Karpas-422 (cell line): ENCODE results near the gene JDP2. TPM values are rescaled to one million over a fixed set of nuclear protein-coding genes. Genes with fewer than 3 reads are reported as not detected.
A peak's percentile ranks its signal among the peaks of the same experiment; 100 is the strongest.

Source experiments
- DNase-seq: peaks from one replicate; pipeline ENCODE4 v3.0.0-alpha.2; 2015
- H2AFZ ChIP-seq: fragments of 200-600 bp; sonication (generic); 2 replicates; pipeline ENCODE4 v1.6.1; 2014; ENCODE audit warnings: antibody characterized with exemption, low read length, mixed read lengths
- H3K27ac ChIP-seq: fragments of 200-600 bp; sonication (generic); 2 replicates; pipeline ENCODE4 v1.5.1; 2014; ENCODE audit warnings: mild to moderate bottlenecking, low read length, moderate library complexity
- H3K27me3 ChIP-seq: fragments of 200-600 bp; sonication (generic); 2 replicates; pipeline ENCODE4 v1.6.1; 2014; ENCODE audit warnings: low read length, mixed read lengths
- H3K36me3 ChIP-seq: fragments of 200-600 bp; sonication (generic); 2 replicates; pipeline ENCODE4 v1.6.1; 2014; ENCODE audit warnings: low read length, mixed read lengths; ENCODE audit not compliant: insufficient read depth
- H3K4me1 ChIP-seq: fragments of 200-600 bp; sonication (generic); 2 replicates; pipeline ENCODE4 v1.6.1; 2014; ENCODE audit warnings: mild to moderate bottlenecking, low read length, mixed read lengths
- H3K4me2 ChIP-seq: fragments of 200-600 bp; sonication (generic); 2 replicates; pipeline ENCODE4 v1.6.1; 2014; ENCODE audit warnings: low read length, low read depth, mild to moderate bottlenecking; ENCODE audit not compliant: poor library complexity, severe bottlenecking
- H3K4me3 ChIP-seq: fragments of 200-600 bp; sonication (generic); 2 replicates; pipeline ENCODE4 v1.5.1; 2014; ENCODE audit warnings: mild to moderate bottlenecking, antibody characterized with exemption, low read length, mixed read lengths
- H3K79me2 ChIP-seq: fragments of 200-600 bp; sonication (generic); 2 replicates; pipeline ENCODE4 v1.6.1; 2014; ENCODE audit warnings: mild to moderate bottlenecking, low read length, mixed read lengths
- H3K9ac ChIP-seq: fragments of 200-600 bp; sonication (generic); 2 replicates; pipeline ENCODE4 v1.6.0; 2014; ENCODE audit warnings: low read length
- H3K9me2 ChIP-seq: fragments of 200-600 bp; sonication (generic), shearing (Covaris generic); replicated peaks from 2 replicates; pipeline ENCODE4 v1.6.0; 2014; ENCODE audit warnings: mild to moderate bottlenecking, low read length, moderate library complexity; ENCODE audit not compliant: insufficient read depth
- H3K9me3 ChIP-seq: fragments of 300-700, 200-600 bp; sonication (generic); 2 replicates; pipeline ENCODE4 v1.6.1; 2014; ENCODE audit warnings: low read length, mixed read lengths
- H4K20me1 ChIP-seq: fragments of 200-600 bp; sonication (generic); 2 replicates; pipeline ENCODE4 v1.6.1; 2014; ENCODE audit warnings: mild to moderate bottlenecking, antibody characterized with exemption, low read length, low read depth; ENCODE audit not compliant: insufficient read depth
- total RNA-seq: library from RNA; depleted of rRNA; stranded (reverse); fragments of >200 nt; shearing (Covaris generic); gene quantifications from 2 replicates; pipeline ENCODE4 v1.2.3, GENCODE V29; 2014; ENCODE audit warnings: low replicate concordance

JDP2 gene
- total RNA-seq, 1 experiment from 2014 or later: 8.4 TPM

- H3K9me3 ChIP-seq: no peaks in the 10 kb centered on the region
- 0 out of 2 replicates have a peak, but pooled peaks cover 3% of the 10 kb centered on the region for H4K20me1 ChIP-seq
- H3K27me3 ChIP-seq: no peaks in the 10 kb centered on the region
- no peak overlapping the region for H3K27ac ChIP-seq
- H3K9me2 ChIP-seq: no peaks in the 10 kb centered on the region
- no peak overlapping the region for H2AFZ ChIP-seq
- no peak for DNase-seq
- H3K36me3 ChIP-seq: no peaks in the 10 kb centered on the region
- H3K79me2 ChIP-seq: no peaks in the 10 kb centered on the region
- H3K9ac ChIP-seq: no peak overlapping the region
- H3K4me2 ChIP-seq: no peak overlapping the region
- H3K4me3 ChIP-seq: no peak overlapping the region
- H3K4me1 ChIP-seq: peaks cover 5% of the 10 kb centered on the region; the same call in 1 of the 2 replicates
Observed at GRCh38 chr14:75450381-75451276, 22.8 kb downstream of the JDP2 start.

GRCh38 chr14:75452324-75452723 is 24.5 kb downstream of the JDP2 start:
- Histone ChIP-seq H3K9me3 (no peaks in the 10 kb centered on the region), H3K79me2 (no peaks in the 10 kb centered on the region), H3K4me2 (no peak overlapping the region), H2AFZ (no peak overlapping the region), H3K4me3 (no peak overlapping the region), H4K20me1 (0 out of 2 replicates have a peak, but pooled peaks cover 5% of the 10 kb centered on the region), H3K36me3 (no peaks in the 10 kb centered on the region), H3K9ac (no peak overlapping the region), H3K27me3 (no peaks in the 10 kb centered on the region), H3K27ac (no peak overlapping the region), H3K4me1 (peaks cover 5% of the 10 kb centered on the region; the same call in 1 of the 2 replicates), H3K9me2 (no peaks in the 10 kb centered on the region)
- no peak for DNase-seq

- no peaks in the 10 kb centered on the region for H3K27me3 ChIP-seq
- H3K9me2 ChIP-seq: no peaks in the 10 kb centered on the region
- H3K27ac ChIP-seq: no peak overlapping the region
- H3K4me2 ChIP-seq: no peak overlapping the region
- no peak overlapping the region for H3K9ac ChIP-seq
- H2AFZ ChIP-seq: no peak overlapping the region
- H3K4me1 ChIP-seq: peaks cover 5% of the 10 kb centered on the region; the same call in 1 of the 2 replicates
- H4K20me1 ChIP-seq: 0 out of 2 replicates have a peak, but pooled peaks cover 5% of the 10 kb centered on the region
- no peaks in the 10 kb centered on the region for H3K36me3 ChIP-seq
- no peak for DNase-seq
- no peak overlapping the region for H3K4me3 ChIP-seq
- no peaks in the 10 kb centered on the region for H3K79me2 ChIP-seq
- no peaks in the 10 kb centered on the region for H3K9me3 ChIP-seq
Observed at GRCh38 chr14:75452900-75453816, 25.3 kb downstream of the JDP2 start.

GRCh38 chr14:75453817-75454434 is 26.1 kb downstream of the JDP2 start:
- Histone ChIP-seq H3K4me1 (peaks cover 5% of the 10 kb centered on the region; the same call in 1 of the 2 replicates), H3K4me3 (no peak overlapping the region), H3K9ac (no peak overlapping the region), H2AFZ (no peak overlapping the region), H3K9me2 (no peaks in the 10 kb centered on the region), H4K20me1 (0 out of 2 replicates have a peak, but pooled peaks cover 5% of the 10 kb centered on the region), H3K36me3 (no peaks in the 10 kb centered on the region), H3K27me3 (no peaks in the 10 kb centered on the region), H3K4me2 (no peak overlapping the region), H3K79me2 (no peaks in the 10 kb centered on the region), H3K27ac (no peak overlapping the region), H3K9me3 (no peaks in the 10 kb centered on the region)
- DNase-seq: peak; percentile 58

GRCh38 chr14:75454963-75455546 is 27.2 kb downstream of the JDP2 start:
- Histone ChIP-seq H3K79me2 (no peaks in the 10 kb centered on the region), H3K9me2 (no peaks in the 10 kb centered on the region), H3K4me3 (no peak overlapping the region), H3K4me1 (peaks cover 5% of the 10 kb centered on the region; the same call in 1 of the 2 replicates), H2AFZ (no peak overlapping the region), H3K27me3 (no peaks in the 10 kb centered on the region), H4K20me1 (0 out of 2 replicates have a peak, but pooled peaks cover 5% of the 10 kb centered on the region), H3K36me3 (no peaks in the 10 kb centered on the region), H3K9ac (no peak overlapping the region), H3K9me3 (no peaks in the 10 kb centered on the region), H3K4me2 (no peak overlapping the region), H3K27ac (no peak overlapping the region)
- no peak for DNase-seq

GRCh38 chr14:75456069-75456996 is 28.5 kb downstream of the JDP2 start:
- Histone ChIP-seq H3K4me3 (no peak overlapping the region), H3K9me2 (no peaks in the 10 kb centered on the region), H3K9me3 (no peaks in the 10 kb centered on the region), H3K36me3 (no peaks in the 10 kb centered on the region), H3K4me2 (no peak overlapping the region), H3K27me3 (no peaks in the 10 kb centered on the region), H3K27ac (no peak overlapping the region), H2AFZ (no peak overlapping the region), H4K20me1 (0 out of 2 replicates have a peak, but pooled peaks cover 5% of the 10 kb centered on the region), H3K79me2 (no peaks in the 10 kb centered on the region), H3K4me1 (peaks cover 5% of the 10 kb centered on the region; the same call in 1 of the 2 replicates), H3K9ac (no peak overlapping the region)
- no peak for DNase-seq

- Histone ChIP-seq H3K9me2 (no peaks in the 10 kb centered on the region), H4K20me1 (0 out of 2 replicates have a peak, but pooled peaks cover 5% of the 10 kb centered on the region), H3K4me3 (no peak overlapping the region), H3K36me3 (no peaks in the 10 kb centered on the region), H3K9ac (no peak overlapping the region), H3K9me3 (no peaks in the 10 kb centered on the region), H3K4me2 (no peak overlapping the region), H3K27me3 (no peaks in the 10 kb centered on the region), H3K79me2 (no peaks in the 10 kb centered on the region), H3K4me1 (peaks cover 5% of the 10 kb centered on the region; the same call in 1 of the 2 replicates), H2AFZ (no peak overlapping the region), H3K27ac (no peak overlapping the region)
- no peak for DNase-seq
Observed at GRCh38 chr14:75456997-75457335, 29.1 kb downstream of the JDP2 start.
